NCI-H446 (cell line): Measurements from ENCODE around the gene CCDC66.

ENCODE experiments used
- DNase-seq, 2 experiments: peaks; one replicate each; lab custom pipeline; 2025; lab: John Stamatoyannopoulos, UW

Gene CCDC66

DNA sequence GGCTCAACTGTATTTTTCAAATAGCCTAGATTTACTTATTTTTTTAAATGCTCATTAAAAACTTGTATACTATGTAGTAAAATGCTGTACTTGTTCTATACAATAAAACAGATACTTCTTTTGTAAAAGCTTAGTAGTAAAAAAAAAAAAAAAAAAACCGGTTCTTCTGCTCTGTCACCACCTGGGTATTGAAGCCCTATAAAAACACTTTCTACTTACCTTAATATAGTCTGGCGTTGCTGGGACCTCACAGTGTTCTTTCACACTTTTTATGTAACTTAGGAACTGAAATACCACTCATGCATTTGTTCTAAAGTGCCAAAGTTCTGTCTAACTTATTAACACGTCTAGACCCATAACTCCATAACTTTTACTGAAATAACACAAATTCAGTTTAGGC lies 64.7 kb downstream of the CCDC66 start:
- DNase-seq: no peak

GRCh38 chr3:56622381-56622780 lies 65.4 kb downstream of the CCDC66 start:
- no peak for DNase-seq

DNA sequence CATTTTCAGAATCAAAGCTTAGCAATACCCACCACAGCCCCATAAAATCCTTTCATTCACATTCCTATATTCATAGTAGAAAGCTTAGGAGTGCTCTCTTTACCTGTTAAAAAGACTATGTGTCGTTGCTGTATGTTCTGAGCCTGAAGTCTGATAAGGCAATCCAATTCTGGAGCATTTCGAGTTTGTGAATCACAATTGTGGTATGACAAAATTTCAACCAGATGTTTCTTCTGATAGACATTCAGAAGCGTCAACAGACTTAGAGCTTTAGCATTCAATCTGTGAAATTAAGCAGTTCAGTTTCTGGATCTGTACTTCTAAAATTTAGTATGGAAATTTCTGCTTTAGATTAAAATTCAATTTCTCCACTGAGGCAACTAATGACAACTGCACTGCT lies 67.8 kb downstream of the CCDC66 start:
- DNase-seq: no peak

- DNase-seq: no peak
Measured at GRCh38 chr3:56629047-56629446, 72.1 kb downstream of the CCDC66 start.

- no peak for DNase-seq
Measured at GRCh38 chr3:56629451-56629850, 72.5 kb downstream of the CCDC66 start.

DNA sequence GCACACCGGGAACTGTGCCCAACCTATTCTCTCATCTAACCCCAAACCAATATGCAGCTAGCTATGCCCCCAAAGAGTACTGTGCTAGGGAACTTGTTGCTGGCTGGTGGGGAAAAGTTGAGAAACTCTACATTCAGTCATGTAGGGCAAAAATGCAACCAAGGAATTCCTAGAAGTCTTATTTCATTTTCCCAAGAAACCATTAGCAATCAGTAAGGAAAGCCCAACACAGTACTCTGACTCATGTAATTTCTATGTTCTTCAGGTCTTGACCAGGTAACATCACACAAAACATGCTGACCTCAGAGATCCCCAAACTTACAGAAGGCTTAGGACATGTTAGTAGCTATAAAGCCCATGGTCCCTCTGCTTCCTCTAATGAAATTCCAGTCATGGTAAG lies 74.0 kb downstream of the CCDC66 start:
- DNase-seq: no peak

DNA sequence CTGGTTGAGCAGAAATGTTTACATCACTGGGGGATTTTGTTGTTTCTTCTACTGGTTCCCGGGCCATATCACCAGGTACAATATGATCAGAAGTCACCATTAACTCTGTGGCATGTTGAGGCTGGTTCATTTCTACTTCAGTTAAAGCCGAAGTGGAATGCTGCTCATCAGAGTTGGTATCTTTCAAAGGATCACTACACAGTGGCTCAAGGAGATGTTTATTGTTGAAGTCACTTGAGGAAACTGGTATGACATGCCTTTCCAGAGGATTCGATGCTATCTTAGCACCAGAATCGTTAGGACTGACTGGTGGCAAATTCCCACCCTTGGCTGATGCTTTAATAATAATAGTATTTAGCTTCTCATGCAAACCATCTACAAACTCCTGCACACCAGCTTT lies 76.2 kb downstream of the CCDC66 start:
- no peak for DNase-seq

DNA sequence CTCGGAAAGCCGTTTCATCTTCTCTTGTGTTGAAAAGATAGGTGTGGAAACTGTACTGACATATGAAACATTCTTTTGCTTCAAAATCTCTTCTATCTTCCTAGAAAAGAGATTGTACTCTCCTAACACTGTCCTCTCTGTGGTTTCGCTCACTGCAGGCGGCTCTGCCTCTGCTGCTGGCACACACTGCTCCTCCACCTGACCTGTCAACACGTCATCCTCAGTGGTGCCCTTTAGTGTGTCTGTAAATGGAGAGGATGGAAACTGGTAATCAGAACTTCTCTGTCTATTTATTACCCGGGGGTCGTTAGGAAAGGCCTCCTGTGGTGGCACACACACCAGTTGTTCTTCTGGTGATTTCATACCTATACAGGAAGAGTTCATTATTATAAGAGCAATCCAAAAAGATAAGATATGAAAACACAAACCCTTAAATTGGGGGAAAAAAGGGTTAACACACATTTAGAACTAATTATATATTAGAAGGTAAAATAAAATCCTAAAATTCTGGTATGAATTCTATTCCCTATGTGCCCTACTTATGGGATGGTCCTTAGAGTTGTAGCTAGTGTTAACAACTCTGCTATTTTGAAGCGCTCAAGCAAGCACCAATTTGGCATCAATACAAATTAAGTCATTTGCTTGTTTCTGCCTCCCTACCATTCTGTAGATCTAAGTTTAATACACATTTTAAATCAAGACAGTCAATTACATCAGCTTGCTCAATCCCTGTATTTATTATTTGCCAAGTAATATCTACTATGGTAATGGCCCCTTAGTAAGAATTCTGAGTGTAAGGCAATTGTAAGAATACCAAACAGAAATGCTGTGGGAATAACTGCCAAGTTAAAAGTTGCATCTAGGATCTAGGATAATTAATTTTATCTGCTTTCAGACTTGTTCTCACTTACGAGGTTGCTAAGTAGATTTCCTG lies 76.9 kb downstream of the CCDC66 start:
- DNase-seq: no peak

DNA sequence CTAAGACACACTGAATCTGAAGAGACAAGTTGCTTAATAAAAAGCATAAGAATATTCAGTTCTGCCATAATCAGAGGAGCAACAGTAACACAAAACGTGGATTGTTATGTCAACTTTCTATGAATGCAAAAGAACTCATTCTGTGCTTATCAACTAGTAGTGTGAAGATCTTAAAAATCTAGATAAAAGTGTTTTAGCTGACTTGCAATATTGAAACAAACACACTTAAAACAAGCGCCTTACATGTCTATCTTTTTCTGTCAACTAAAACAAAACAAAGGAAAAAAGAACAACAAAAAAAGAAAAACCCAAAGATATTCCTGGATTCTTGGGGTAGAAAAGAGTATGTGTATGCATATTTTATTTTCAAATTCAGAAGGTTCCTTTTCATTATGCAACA lies 88.4 kb downstream of the CCDC66 start:
- no peak for DNase-seq

- no peak for DNase-seq
Measured at GRCh38 chr3:56654460-56654859, 97.5 kb downstream of the CCDC66 start.

DNA sequence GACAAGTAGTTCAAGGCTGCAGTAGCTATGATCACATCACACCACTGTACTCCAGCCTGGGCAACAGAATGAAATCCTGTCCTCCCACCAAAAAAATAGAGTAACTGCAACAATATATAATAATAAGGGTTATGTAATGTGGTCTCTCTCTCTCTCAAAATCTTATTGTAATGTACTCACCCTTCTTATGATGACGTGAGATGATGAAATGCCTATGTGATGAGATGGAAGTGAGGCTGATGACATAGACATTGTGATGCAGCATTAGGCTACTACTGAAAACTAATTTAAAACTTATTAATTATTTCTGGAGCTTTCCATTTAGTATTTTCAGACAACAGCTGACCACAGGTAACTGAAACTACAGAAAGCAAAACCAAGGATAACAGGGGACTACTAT lies 98.7 kb downstream of the CCDC66 start:
- DNase-seq: no peak

GRCh38 chr3:56664823-56665222 lies 107.8 kb downstream of the CCDC66 start:
- DNase-seq: no peak

- DNase-seq: no peak
Measured at GRCh38 chr3:56667973-56668579, 111.1 kb downstream of the CCDC66 start.
